Effector memory CD4-positive, alpha-beta T cell (primary cell): Measurements from ENCODE around the gene PDIA6.
"Not testable (repeated sequence)": the region's sequence is repeated elsewhere in the genome, so short reads cannot be mapped to it uniquely, and the experiment has no call there.

ENCODE experiments used
- DNase-seq, 3 donors: peaks; one replicate each; pipeline ENCODE4 v3.0.0-alpha.2; 2020
- H3K27ac ChIP-seq: 2 replicates; pipeline ENCODE4 v1.7.0; 2013; ENCODE audit warnings: mild to moderate bottlenecking, low read length, moderate library complexity; ENCODE audit not compliant: insufficient read depth, poor library complexity, severe bottlenecking
- H3K27me3 ChIP-seq: replicated peaks from 2 replicates; pipeline ENCODE4 v1.7.0; 2013; ENCODE audit warnings: mild to moderate bottlenecking, low read length; ENCODE audit not compliant: insufficient read depth, control insufficient read depth, poor library complexity, severe bottlenecking
- H3K36me3 ChIP-seq: 2 replicates; pipeline ENCODE4 v1.7.0; 2013; ENCODE audit warnings: mild to moderate bottlenecking, low read length, moderate library complexity; ENCODE audit not compliant: control insufficient read depth, insufficient read depth
- H3K4me1 ChIP-seq: 2 replicates; pipeline ENCODE4 v1.7.0; 2013; ENCODE audit warnings: low read length, mild to moderate bottlenecking; ENCODE audit not compliant: control insufficient read depth, insufficient read depth, poor library complexity, severe bottlenecking
- H3K4me3 ChIP-seq: 2 replicates; pipeline ENCODE4 v1.7.0; 2013; ENCODE audit warnings: low read length, low read depth, mild to moderate bottlenecking; ENCODE audit not compliant: insufficient read depth, poor library complexity, severe bottlenecking
- H3K9me3 ChIP-seq: 2 replicates; pipeline ENCODE4 v1.7.0; 2013; ENCODE audit warnings: mild to moderate bottlenecking, low read length, moderate library complexity; ENCODE audit not compliant: control insufficient read depth

PDIA6 gene

GRCh38 chr2:10820978-10821695 lies 8.6 kb upstream of the PDIA6 start:
- Histone ChIP-seq H3K36me3 (no peaks in the 10 kb centered on the region), H3K9me3 (no peaks in the 10 kb centered on the region), H3K4me3 (no peak overlapping the region), H3K4me1 (no peaks in the 10 kb centered on the region), H3K27me3 (no peaks in the 10 kb centered on the region), H3K27ac (no peak overlapping the region)
- no peak for DNase-seq

- no peaks in the 10 kb centered on the region for H3K27me3 ChIP-seq
- no peak for DNase-seq
These were observed 8.0 kb upstream of the PDIA6 start for GRCh38 chr2:10820562-10820961.

GRCh38 chr2:10819714-10820314 lies 7.2 kb upstream of the PDIA6 start:
- Histone ChIP-seq H3K4me3 (no peak overlapping the region), H3K27me3 (no peaks in the 10 kb centered on the region)
- DNase-seq = no peak

More at GRCh38 chr2:10820562-10820961, 8.0 kb upstream of the PDIA6 start:
- Histone ChIP-seq H3K9me3 (no peaks in the 10 kb centered on the region), H3K4me3 (no peak overlapping the region), H3K27ac (no peak overlapping the region), H3K36me3 (no peaks in the 10 kb centered on the region), H3K4me1 (no peaks in the 10 kb centered on the region)

GRCh38 chr2:10818984-10819383 lies 6.4 kb upstream of the PDIA6 start:
- no peaks in the 10 kb centered on the region for H3K4me1 ChIP-seq
- H3K27me3 ChIP-seq = no peaks in the 10 kb centered on the region
- no peaks in the 10 kb centered on the region for H3K36me3 ChIP-seq
- no peak overlapping the region for H3K4me3 ChIP-seq
- DNase-seq = no peak
- H3K27ac ChIP-seq = no peak overlapping the region
- no peaks in the 10 kb centered on the region for H3K9me3 ChIP-seq

More at GRCh38 chr2:10819714-10820314, 7.2 kb upstream of the PDIA6 start:
- Histone ChIP-seq H3K27ac (no peak overlapping the region), H3K36me3 (no peaks in the 10 kb centered on the region), H3K4me1 (no peaks in the 10 kb centered on the region), H3K9me3 (no peaks in the 10 kb centered on the region)

- not testable (repeated sequence) for DNase-seq, H3K9me3 ChIP-seq, H3K4me1 ChIP-seq, H3K36me3 ChIP-seq, H3K4me3 ChIP-seq, H3K27me3 ChIP-seq, H3K27ac ChIP-seq
These were observed 5.7 kb upstream of the PDIA6 start for GRCh38 chr2:10818305-10818704.

- H3K27me3 ChIP-seq = no peaks in the 10 kb centered on the region
- H3K27ac ChIP-seq = no peak overlapping the region
- H3K9me3 ChIP-seq = no peaks in the 10 kb centered on the region
- H3K36me3 ChIP-seq = no peaks in the 10 kb centered on the region
- no peak overlapping the region for H3K4me3 ChIP-seq
- no peak for DNase-seq
- peaks cover 5% of the 10 kb centered on the region for H3K4me1 ChIP-seq
These were observed 4.8 kb upstream of the PDIA6 start for GRCh38 chr2:10817413-10817812.

- Histone ChIP-seq H3K27me3 (no peaks in the 10 kb centered on the region), H3K27ac (no peak overlapping the region), H3K9me3 (no peaks in the 10 kb centered on the region), H3K36me3 (no peaks in the 10 kb centered on the region), H3K4me3 (no peak overlapping the region), H3K4me1 (peaks cover 20% of the 10 kb centered on the region)
- no peak for DNase-seq
These were observed 2.2 kb upstream of the PDIA6 start for GRCh38 chr2:10814571-10815331.

- H3K27me3 ChIP-seq = no peaks in the 10 kb centered on the region
- no peaks in the 10 kb centered on the region for H3K9me3 ChIP-seq
- no peak overlapping the region for H3K4me3 ChIP-seq
- no peaks in the 10 kb centered on the region for H3K36me3 ChIP-seq
- no peak for DNase-seq
- H3K27ac ChIP-seq = no peak overlapping the region
- H3K4me1 ChIP-seq = peaks cover 20% of the 10 kb centered on the region
These were observed 1.6 kb upstream of the PDIA6 start for GRCh38 chr2:10814142-10814541.

GRCh38 chr2:10813163-10814138 lies 866 bp upstream of the PDIA6 start:
- Histone ChIP-seq H3K4me1 (peaks cover 20% of the 10 kb centered on the region), H3K27ac (peak overlapping the region; percentile 81), H3K4me3 (peak overlapping the region; percentile 79)
- not testable (repeated sequence) for H3K9me3 ChIP-seq, H3K27me3 ChIP-seq, DNase-seq, H3K36me3 ChIP-seq
